Measurements from ENCODE around the gene GNLY.
A peak's percentile ranks its signal among the peaks of the same experiment; 100 is the strongest.
"Not testable (repeated sequence)": the region's sequence is repeated elsewhere in the genome, so short reads cannot be mapped to it uniquely, and the experiment has no call there.

Gene GNLY

DNA sequence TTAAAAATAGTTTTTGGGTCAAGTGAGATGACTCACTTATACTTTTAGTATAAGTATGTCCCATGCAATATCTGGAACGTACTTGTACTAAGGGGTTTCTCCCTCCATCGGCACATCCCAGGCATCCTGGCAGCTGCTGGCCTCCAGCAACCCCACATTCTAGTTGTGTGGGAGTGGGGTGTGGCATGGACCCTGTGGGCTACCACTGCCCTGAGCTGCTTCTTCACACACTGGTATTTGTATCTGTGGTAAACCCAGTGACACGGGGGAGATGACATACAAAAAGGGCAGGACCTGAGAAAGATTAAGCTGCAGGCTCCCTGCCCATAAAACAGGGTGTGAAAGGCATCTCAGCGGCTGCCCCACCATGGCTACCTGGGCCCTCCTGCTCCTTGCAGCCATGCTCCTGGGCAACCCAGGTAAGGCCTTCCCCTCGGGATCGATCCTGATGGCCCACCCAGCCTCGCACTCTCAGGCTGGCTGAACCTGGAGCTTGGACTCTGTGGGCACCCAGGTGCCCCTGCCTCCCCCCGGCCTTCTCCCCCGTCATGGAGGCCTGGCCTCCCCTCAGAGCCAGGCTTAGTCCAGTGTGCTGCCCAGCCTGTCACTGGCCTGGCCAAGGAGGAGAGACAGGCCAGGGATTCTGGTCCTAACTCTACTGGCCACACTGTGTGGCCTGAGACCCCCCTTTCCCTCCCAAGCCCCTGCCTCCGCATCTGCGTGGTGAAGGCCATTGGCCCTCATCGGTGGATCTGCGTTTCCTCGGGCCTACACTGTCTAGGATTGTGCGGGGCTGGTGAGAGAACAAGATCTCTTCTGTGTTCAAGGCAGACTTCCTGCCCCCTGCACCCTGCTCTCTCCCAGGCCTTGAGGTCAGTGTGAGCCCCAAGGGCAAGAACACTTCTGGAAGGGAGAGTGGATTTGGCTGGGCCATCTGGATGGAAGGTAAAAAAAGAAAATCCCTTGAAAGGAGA is at the start of gene GNLY:
Gene GNLY, plus strand, starts transcription at position 307 of the 974 bp plus-strand sequence. Its CDS starts 61 bp downstream, at position 368.
- H3K4me3 Mint-ChIP-seq: peak within 1 kb of the TSS; percentile 76
- peaks cover 80% of the 10 kb centered on the region for H3K36me3 Mint-ChIP-seq
- H3K9me3 Mint-ChIP-seq: no peaks in the 10 kb centered on the region
- ATAC-seq (peak; percentile 84), DNase-seq (ENCODE audit: low spot score in 2 of 2) (peak in 1 of 2 donors; percentile 61)
- peaks cover 59% of the 10 kb centered on the region for H3K4me1 Mint-ChIP-seq
- peak within 1 kb of the TSS; percentile 91 for H3K27ac Mint-ChIP-seq

DNA sequence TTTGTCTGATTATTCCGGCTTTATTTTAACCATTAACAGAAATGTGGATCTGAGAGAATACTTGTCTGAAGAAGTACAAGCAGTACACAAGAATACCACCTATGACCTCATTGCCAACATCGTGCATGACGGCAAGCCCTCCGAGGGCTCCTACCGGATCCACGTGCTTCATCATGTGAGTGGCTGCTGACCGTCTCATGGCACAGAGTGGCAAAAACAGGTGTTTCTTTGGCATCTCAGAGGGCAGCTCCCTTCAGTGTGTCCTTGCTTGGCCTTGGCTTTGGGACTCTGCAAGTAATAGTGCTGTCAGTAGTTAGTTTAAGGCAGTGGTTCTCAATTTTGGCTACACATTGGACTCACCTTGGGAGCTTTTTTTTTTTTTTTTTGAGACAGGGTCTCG is 49.2 kb upstream of the GNLY start:
- no peak for DNase-seq (ENCODE audit: low spot score in 2 of 2)
- Mint-ChIP-seq H3K4me3 (no peak overlapping the region), H3K27ac (no peak overlapping the region), H3K4me1 (peaks cover 6% of the 10 kb centered on the region), H3K36me3 (peaks cover 100% of the 10 kb centered on the region), H3K9me3 (no peaks in the 10 kb centered on the region)
- no peak for ATAC-seq

DNA sequence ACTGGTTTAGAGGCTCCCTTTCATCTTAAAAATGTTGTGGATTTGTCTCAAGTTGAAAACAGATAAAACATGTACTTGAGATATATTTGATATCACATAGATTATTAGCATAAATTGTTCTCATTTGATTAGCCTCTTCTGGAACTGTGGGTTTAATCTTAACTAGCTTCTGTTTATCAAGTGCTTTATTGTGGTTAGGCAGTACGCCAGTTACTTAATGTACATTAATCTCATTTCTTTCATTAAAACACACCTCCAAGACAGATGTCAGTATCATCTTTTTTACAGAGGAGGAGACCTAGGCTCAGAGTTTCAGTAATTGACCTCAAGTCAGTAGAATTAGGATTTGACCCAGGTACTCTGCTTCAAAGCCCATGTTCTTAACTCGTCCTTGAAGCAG is 48.0 kb upstream of the GNLY start:
- DNase-seq (ENCODE audit: low spot score in 2 of 2): no peak
- peaks cover 100% of the 10 kb centered on the region for H3K36me3 Mint-ChIP-seq
- H3K4me3 Mint-ChIP-seq: no peak overlapping the region
- no peak for ATAC-seq
- no peaks in the 10 kb centered on the region for H3K9me3 Mint-ChIP-seq
- H3K4me1 Mint-ChIP-seq: peaks cover 6% of the 10 kb centered on the region
- H3K27ac Mint-ChIP-seq: no peak overlapping the region

DNA sequence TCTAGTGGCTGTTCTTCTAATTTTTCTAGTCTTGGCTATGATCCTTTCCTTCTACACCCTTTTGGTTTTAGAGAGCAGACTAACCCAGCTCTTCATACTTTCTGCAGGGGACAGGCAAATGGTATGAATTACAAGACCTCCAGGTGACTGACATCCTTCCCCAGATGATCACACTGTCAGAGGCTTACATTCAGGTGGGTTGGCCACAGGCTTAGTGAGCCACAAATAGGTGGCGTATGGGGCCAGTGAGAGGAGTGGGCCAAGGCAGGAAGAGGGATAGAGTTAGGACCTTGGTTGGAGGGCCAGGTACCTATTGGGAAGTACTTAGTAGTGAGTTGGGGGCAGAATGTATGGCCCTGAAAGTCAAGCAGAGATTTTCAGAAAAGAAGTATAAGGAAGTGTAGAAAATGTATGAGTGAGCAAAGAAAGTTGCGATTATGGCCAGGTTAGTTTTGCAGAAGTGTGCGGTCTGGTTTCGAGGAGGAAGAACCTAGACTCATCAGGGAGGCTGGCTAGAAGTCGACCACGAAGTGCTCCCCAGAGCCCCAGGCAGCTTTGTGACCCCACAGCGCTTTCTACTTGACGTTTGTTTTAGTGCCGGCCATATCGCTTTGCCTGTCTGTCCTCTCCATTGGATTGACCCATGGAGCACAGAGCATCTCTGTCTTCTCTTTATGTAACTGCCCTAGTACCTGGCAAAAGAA is 46.2 kb upstream of the GNLY start:
- Mint-ChIP-seq H3K4me3 (no peak overlapping the region), H3K27ac (peak overlapping the region; percentile 43), H3K4me1 (no peaks in the 10 kb centered on the region), H3K36me3 (peaks cover 100% of the 10 kb centered on the region), H3K9me3 (no peaks in the 10 kb centered on the region)
- DNase-seq (ENCODE audit: low spot score in 2 of 2): no peak
- ATAC-seq: no peak

DNA sequence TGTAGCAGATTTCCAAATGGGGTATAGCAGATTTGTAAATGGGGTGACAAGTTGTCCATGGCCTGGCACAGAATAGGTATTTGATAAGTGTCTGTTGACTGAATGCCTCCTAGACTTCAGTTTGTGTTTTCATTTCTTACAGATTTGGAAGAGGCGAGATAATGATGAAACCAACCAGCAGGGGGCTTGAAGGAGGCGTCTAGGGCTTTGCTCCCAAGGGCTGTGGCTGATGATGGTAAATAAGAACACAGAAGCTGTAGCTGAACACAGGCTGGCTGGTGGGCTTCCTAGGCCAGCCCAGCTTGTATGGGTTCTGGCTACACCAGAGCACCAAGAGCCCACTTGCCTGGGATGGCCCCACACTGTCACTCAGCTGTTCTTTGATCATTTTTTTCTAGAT is 45.5 kb upstream of the GNLY start:
- ATAC-seq: peak; percentile 31
- Mint-ChIP-seq H3K4me3 (no peak overlapping the region), H3K4me1 (no peaks in the 10 kb centered on the region), H3K9me3 (no peaks in the 10 kb centered on the region), H3K27ac (peak overlapping the region; percentile 41), H3K36me3 (peaks cover 100% of the 10 kb centered on the region)
- DNase-seq (ENCODE audit: low spot score in 2 of 2): no peak

DNA sequence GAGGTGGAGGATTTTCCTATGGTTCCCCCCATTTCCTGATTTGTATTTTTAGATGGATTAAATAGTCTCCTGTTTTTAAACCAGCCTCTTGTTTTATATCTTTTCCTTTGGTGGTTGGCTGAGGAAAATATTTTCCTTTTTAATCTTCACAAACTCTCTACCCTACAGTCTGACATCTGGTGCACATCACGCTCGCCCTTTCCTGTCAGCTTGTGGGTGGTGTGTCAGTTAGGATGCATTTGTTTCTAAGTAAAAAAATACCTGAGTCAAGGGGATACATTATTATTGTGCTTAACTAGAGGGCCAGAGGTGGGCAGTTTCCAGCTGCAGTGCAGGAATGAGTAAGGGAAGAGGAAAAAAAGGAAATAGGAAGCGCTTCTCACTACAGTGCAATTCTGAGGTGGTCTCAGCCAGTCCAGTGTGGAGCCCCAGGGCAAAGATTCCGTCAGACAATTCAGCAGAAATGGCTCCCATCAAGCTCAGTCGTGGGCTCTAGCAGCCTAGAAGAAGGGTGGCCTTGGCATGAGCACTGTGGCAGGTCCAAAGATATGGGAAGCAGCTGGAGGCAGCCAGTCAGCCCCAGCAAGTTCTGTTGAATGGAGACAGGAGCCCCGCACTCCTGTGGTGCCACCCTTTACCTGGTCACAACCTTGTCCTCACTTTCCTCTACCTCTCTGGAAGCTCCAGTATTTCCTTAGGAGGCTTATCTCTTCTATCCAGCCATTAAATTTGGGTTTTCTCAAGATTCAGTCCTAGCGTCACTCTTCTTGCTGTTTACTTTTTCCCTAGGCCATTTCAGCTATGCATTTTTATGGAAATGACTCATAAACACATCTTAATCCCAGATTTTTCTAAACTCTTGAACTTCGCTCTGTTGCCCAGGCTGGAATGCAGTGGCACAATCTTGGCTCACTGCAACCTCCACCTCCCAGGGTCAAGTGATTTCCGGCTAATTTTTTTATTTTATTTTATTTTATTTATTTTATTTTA is 44.7 kb upstream of the GNLY start:
- ATAC-seq (no peak), DNase-seq (ENCODE audit: low spot score in 2 of 2) (no peak)
- Mint-ChIP-seq H3K4me3 (no peak overlapping the region), H3K9me3 (no peaks in the 10 kb centered on the region), H3K36me3 (peaks cover 100% of the 10 kb centered on the region), H3K4me1 (no peaks in the 10 kb centered on the region), H3K27ac (peak overlapping the region; percentile 41)

DNA sequence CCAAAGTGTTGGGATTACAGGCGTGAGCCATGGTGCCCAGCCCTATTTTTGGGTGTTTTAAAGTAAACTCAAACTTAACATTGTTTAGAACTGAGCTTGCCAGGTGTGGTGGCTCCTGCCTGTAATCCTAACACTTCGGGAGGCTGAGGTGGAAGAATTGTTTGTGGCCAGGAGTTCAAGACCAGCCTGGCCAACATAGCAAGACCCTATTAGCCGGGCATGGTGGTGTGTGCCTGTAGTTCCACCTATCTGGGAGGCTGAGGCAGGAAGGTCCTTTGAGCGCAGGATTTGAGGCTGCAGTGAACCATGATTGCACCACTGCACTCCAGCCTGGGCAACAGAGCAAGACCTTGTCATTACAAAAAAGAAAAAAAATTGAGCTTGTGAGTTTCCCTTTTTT is 43.7 kb upstream of the GNLY start:
- no peak for ATAC-seq
- Mint-ChIP-seq H3K27ac (no peak overlapping the region), H3K4me3 (no peak overlapping the region), H3K36me3 (peaks cover 100% of the 10 kb centered on the region), H3K4me1 (no peaks in the 10 kb centered on the region), H3K9me3 (no peaks in the 10 kb centered on the region)
- DNase-seq (ENCODE audit: low spot score in 2 of 2): no peak

DNA sequence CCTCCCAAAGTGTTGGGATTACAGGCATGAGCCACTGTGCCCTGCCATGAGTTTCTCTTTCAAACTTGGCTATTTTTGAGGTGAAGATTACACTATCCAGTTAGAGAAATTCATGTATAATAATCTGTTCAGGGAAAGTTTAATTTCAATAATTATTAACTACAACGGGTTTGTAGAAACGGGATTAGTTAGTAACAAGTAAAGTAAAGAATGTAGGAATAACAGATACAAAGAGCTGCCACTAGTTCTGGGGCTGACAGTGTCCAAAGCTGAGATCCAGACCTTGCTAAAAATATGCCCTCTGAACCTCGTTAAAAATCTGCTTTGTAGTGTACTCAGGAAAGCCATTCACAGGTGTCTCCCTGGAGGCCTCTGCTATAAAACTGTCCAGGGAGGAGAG is 43.1 kb upstream of the GNLY start:
- ATAC-seq (no peak), DNase-seq (ENCODE audit: low spot score in 2 of 2) (no peak)
- Mint-ChIP-seq H3K36me3 (peaks cover 100% of the 10 kb centered on the region), H3K9me3 (no peaks in the 10 kb centered on the region), H3K4me3 (no peak overlapping the region), H3K4me1 (no peaks in the 10 kb centered on the region), H3K27ac (peak overlapping the region; percentile 14)

DNA sequence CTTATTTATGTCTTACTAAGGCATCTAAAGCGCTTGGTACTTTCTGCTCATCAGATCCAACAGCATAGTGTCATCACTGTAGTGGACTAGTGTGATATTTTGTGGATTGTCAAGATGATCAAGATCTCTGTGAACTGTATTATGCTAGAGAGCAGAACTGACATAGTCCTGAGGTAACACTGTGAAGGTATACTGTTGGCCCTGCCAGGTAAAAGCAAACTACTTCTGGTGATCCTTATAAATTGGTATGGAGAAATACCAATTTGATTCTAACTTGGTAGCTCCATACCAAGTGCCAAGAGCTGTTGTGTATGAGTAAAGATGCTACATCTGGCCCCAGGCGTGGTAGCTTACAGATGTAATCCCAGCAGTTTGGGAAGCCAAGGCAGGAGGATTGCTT is 42.1 kb upstream of the GNLY start:
- no peaks in the 10 kb centered on the region for H3K4me1 Mint-ChIP-seq
- peaks cover 100% of the 10 kb centered on the region for H3K36me3 Mint-ChIP-seq
- ATAC-seq (no peak), DNase-seq (ENCODE audit: low spot score in 2 of 2) (no peak)
- no peak overlapping the region for H3K4me3 Mint-ChIP-seq
- no peaks in the 10 kb centered on the region for H3K9me3 Mint-ChIP-seq
- H3K27ac Mint-ChIP-seq: no peak overlapping the region

DNA sequence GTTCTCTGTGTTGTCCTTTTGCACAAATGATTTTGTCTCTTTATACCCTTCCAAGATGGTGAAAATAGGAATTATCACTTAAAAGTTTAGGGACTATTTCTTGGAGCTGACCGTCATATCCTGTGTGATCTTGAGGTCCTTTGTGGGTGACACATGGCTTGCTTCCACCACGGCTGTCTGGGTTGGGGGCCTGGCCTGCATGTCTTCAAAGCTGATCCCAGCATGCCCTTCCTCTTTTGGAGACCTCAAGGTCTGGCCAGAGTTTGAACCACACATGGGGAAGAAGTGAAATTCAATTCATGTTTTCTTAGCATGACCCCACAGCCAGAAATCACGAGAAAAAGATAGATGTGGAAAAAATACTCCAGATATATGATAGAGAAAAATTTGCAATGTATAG is 40.2 kb upstream of the GNLY start:
- Mint-ChIP-seq H3K4me1 (peaks cover under 1% of the 10 kb centered on the region), H3K36me3 (peaks cover 89% of the 10 kb centered on the region), H3K27ac (peak overlapping the region; percentile 20), H3K9me3 (no peaks in the 10 kb centered on the region), H3K4me3 (no peak overlapping the region)
- DNase-seq (ENCODE audit: low spot score in 2 of 2) (no peak), ATAC-seq (no peak)

DNA sequence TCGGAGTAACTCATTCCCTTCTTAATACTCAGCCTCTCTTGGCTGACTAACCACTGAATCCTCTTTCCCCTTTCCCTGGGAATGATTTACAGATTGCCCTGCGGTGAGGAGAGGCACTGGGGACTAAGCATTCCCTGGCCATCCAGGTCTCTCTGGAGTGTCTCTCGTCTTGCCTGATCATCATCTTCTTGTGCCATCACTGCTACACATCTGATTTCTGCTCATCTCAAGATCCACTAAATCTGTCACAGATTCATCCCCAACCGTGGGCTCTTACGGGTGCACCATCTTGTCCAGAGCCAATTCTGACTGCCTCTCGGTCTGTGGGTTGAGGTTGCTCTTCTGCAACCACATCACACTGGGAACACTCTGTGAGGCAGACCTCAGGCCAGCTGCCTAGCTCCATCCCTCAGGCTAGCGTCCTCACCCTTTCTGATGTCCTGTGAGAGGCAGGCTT is 38.2 kb upstream of the GNLY start:
- ATAC-seq (no peak), DNase-seq (ENCODE audit: low spot score in 2 of 2) (no peak)
- Mint-ChIP-seq H3K9me3 (no peaks in the 10 kb centered on the region), H3K36me3 (peaks cover 74% of the 10 kb centered on the region), H3K27ac (peak overlapping the region; percentile 56), H3K4me3 (no peak overlapping the region), H3K4me1 (peaks cover 5% of the 10 kb centered on the region)

DNA sequence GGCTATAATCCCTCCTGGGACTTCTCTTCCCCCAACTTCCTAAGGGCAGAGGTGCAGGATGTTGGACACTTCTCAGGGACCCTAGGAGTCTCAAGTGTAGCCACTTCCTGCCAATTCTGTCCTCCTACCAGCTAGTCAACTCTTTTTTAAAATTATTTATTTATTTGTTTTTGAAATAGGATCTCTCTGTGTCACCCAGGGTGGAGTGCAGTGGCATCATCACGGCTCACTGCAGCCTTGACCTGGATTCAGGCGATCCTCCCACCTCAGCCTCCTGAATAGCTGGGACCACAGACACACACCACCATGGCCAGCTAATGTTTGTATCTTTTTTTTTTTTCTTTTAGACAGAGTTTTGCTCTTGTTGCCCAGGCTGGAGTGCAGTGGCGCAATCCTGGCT is 37.7 kb upstream of the GNLY start:
- ATAC-seq (no peak), DNase-seq (ENCODE audit: low spot score in 2 of 2) (no peak)
- peak overlapping the region; percentile 56 for H3K27ac Mint-ChIP-seq
- H3K36me3 Mint-ChIP-seq: peaks cover 69% of the 10 kb centered on the region
- H3K9me3 Mint-ChIP-seq: no peaks in the 10 kb centered on the region
- no peak overlapping the region for H3K4me3 Mint-ChIP-seq
- H3K4me1 Mint-ChIP-seq: peaks cover 5% of the 10 kb centered on the region

DNA sequence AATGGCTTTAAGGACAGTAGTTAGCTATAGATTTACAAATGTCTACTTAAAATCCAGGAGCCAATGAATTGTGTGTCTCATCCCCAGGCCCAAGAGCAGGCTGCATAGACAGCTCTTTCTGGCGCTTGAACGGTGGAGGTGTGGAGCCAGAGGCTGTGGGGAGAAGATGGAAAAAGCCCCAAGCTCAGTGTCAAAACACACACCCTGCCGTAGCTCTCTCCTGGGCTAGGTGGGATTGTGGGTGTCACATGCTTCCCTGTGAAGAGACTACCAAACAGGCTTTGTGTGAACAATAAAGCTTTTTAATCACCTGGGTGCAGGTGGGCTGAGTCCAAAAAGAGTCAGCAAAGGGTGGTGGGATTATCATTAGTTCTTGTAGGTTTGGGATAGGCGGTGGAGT is 36.8 kb upstream of the GNLY start:
- ATAC-seq; H3K4me1 Mint-ChIP-seq; H3K9me3 Mint-ChIP-seq; H3K4me3 Mint-ChIP-seq; DNase-seq (ENCODE audit: low spot score in 2 of 2): not testable (repeated sequence)
- H3K36me3 Mint-ChIP-seq: peaks cover 60% of the 10 kb centered on the region
- H3K27ac Mint-ChIP-seq: peak overlapping the region; percentile 88

DNA sequence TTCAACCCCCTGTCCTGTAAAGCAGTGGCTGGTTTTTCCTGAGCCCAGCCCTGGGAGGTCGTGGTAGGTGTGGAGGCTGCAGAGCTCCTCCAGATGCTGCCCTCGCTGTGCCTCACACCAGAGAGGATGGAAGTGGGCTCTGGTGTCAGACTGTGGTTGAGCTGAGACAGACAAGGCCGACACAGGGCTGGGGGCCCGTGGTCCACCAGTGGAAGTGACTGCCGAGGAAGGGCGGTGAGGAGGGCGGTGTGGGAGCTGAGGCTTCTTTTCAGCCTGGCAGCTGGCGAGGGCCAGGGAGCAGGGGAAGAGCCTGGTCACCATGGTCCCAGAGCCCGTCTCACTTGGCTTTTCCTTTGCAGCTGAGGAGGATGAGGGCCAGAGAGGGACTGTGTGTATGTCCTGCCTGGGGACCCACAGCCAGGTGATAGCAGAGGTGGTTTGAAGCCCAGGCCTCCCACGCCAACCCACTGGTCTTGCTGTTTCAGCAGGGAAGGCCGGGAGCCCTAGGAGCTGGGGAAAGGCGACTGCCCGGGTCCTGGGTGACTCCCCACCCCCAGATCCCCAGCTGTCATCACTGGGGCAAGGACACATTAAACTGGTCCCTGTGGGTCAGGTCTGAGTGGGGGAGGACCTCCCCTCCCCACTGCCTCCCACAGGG is 34.7 kb upstream of the GNLY start:
- H3K4me3 Mint-ChIP-seq: no peak overlapping the region
- H3K9me3 Mint-ChIP-seq: no peaks in the 10 kb centered on the region
- ATAC-seq (peak; percentile 22), DNase-seq (ENCODE audit: low spot score in 2 of 2) (no peak)
- peaks cover 5% of the 10 kb centered on the region for H3K4me1 Mint-ChIP-seq
- H3K36me3 Mint-ChIP-seq: peaks cover 39% of the 10 kb centered on the region
- peak overlapping the region; percentile 14 for H3K27ac Mint-ChIP-seq

All from stimulated activated effector memory CD8-positive, alpha-beta T cell treated with anti-CD3 and anti-CD28 coated beads, Interleukin-12 subunit alpha, Interleukin-12 subunit beta, amount 100 ng/mL, for 72 hours (primary cell).